Fibroblast of peridontal ligament (primary cell): Measurements from ENCODE around the gene PAK5.

Experiments used
- DNase-seq: peaks from one replicate; pipeline ENCODE4 v3.0.0-alpha.2; 2010; ENCODE audit errors: extremely low read depth

Gene PAK5

GRCh38 chr20:9576695-9577094 lies 262.2 kb downstream of the PAK5 start:
- DNase-seq, result no peak

DNA sequence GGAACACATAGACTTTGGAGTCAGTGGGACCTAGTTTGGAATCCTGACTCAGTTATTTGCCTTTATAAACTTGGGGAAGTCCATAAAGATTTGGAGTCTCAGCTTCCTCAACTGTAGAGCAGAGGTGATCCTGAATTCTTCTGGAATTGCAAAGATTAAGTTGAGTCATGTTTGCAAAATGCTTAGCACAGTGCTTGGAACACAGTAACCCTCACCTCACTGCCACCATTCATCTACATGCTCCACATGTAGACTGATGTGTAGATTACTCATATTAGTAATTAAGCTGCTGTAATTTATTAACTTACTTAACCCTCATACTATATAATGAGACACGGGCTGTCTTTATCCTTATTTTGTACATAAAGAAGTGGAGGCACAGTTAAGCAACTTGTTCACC lies 263.0 kb downstream of the PAK5 start:
- DNase-seq, result no peak

- DNase-seq, result no peak
These were observed 264.1 kb downstream of the PAK5 start for GRCh38 chr20:9574776-9575175.

DNA sequence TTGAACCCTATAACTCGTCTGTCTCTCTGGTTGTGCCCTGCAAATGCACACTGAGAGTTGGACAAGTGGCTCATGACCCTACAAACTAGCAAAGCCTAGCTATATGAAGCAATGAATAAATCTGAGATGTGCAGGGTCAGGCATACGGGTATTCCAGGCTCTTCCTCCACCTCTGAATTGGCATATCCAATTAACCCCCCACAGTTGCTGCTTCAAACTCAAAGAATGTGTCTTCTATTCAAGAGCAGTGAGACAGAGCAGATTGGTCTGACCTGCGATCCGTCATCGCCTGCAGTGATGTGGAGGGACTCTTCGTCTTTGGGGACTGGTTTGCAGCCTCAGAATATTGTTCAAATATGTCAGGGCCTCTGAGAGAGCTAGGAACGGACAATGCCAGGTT lies 264.7 kb downstream of the PAK5 start:
- no peak for DNase-seq

DNA sequence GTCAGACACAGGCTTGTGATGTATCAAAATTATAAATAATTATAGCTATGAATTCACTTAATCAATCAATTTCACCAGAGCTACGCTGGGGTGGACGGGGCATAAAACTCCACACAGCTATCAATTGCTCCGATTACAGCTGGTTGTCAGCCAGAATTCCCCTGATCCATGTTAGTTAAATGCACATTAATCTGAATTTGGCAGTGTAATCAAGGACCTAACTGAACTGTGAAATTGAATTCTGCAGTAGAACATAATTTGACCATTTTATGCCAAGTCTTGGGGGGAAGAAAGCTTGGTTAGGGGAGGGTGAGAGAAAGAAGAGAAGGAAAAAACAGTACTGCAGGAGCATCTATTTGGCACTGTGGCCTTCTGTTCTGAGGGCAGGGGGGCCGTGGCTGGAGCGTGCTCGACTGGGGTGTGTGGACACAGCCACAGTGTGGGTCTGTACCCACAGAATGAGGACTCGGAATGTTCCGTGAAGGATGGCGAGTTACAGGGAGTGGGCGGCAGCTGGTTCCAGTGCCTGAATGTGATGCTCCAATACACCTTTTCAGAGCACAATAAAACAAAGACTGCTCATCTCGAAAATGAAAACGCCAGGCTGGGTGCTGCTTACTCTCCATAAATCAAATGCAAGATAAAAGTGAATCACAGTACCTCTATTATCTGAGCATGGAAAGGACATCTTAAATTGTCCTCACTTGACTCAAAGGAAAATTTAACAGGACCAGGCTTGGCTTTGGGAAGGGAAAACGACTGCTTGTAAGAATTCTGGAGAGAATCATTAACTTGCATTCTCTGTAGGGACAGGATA lies 265.3 kb downstream of the PAK5 start:
- no peak for DNase-seq

DNA sequence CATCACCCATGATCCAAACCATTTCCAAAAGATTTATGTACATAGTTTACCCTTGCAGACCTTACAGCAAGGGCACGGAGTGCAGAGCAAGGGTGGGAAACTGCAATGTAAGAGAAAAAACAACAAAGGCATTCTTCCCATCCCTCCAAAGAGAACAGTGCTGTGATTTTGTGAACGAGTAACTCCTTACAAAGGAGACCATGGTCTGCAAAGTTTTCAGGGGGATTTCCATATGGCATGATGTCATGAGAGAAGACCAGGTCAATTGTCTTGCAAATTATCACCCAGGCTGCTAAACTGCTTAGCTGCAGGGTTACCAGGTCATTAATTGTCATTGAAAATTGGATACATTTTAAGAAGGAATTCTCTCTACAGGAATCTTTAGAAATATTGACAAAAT lies 266.2 kb downstream of the PAK5 start:
- no peak for DNase-seq

DNA sequence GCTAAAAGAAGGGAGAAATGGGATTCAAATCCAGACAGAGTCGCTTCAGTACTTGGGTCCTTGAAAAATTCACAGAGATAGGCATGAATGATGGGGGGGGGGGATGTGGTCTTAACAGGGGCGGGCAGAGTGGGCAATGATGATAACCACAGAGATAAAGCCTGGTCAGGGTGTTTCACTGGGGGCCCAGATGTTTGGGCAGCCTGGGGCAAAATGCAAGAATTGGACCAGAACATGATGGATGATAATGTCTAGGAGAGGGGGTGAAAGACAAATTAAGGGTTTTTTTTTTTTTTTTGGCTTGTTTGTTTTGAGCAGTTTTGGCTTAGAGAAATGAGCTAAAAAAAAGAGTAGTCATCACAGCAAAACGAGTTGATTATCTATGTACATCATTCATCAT lies 267.1 kb downstream of the PAK5 start:
- no peak for DNase-seq

GRCh38 chr20:9570612-9571011 lies 268.3 kb downstream of the PAK5 start:
- DNase-seq, result no peak

GRCh38 chr20:9566977-9567376 lies 271.9 kb downstream of the PAK5 start:
- no peak for DNase-seq

DNA sequence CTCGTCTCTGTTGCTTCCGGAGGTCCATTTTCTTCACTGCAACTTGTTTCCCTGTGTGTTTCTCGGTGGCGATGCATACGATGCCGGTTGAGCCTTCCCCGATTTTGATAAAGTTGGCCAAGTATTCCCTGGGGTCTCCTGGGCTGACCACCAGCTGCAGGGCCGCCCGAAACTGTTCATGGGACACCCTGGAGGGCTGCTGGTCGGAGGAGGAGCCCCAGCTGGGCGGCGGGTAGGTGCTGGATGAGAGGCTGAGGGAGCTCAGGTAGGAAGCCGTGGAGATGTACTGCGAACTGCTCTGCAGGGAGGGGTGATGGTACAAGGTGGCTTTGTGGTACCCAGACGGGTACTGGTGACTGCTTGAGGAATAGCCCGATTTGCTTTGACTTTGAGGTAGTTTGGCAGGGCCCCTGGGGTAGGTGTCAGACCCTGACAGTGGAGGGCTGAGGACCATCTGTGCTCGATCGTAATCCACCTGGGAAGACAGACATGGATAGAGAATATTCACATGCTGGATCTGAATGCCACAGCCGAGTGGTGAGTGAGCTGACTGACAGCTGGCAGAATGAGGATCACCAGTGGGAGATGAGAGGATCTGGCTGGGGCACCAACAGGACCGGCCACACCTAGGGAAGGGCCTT lies 272.8 kb downstream of the PAK5 start:
- DNase-seq, result no peak

- no peak for DNase-seq
These were observed 281.5 kb downstream of the PAK5 start for GRCh38 chr20:9557411-9557810.

DNA sequence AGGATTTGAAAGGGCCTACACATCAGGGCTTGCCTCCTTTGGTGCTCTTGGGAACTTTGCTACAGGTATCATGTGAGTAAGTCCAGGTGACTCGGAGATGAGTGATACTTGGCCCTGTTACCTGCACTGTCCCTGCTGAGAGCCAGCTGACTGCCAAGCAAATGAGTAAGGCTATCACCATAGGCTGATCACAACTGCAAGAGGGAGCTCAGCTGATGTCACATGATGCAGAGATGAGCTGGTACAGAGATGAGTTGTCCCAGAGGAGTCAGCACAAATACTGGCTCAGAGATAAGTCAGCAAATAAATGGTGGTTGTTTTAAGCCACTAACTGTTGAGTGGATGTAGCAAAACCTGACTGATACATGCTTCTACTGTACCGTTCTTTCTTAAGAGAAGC lies 283.1 kb downstream of the PAK5 start:
- DNase-seq, result no peak

- DNase-seq, result no peak
These were observed 286.9 kb downstream of the PAK5 start for GRCh38 chr20:9551808-9552550.

DNA sequence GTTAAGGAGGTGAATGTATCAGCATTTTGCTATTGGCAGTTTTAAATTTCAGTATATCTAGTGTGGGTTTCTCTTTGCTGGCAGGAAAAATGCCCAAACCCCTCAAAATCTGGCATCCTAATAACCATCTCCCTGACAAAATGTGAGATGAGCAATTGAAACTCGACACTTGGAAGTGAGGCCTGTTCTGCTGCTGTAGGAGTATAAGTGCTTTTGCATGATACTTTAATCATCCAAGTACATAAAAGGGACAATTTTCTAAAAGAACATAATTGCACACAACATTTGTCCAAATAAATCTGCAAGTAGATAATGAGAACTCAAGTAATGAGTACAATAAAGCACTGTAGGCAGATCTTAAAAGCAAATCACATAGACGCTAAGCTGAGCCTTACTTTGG lies 288.0 kb downstream of the PAK5 start:
- no peak for DNase-seq

- DNase-seq, result no peak
These were observed 288.6 kb downstream of the PAK5 start for GRCh38 chr20:9550283-9550682.

DNA sequence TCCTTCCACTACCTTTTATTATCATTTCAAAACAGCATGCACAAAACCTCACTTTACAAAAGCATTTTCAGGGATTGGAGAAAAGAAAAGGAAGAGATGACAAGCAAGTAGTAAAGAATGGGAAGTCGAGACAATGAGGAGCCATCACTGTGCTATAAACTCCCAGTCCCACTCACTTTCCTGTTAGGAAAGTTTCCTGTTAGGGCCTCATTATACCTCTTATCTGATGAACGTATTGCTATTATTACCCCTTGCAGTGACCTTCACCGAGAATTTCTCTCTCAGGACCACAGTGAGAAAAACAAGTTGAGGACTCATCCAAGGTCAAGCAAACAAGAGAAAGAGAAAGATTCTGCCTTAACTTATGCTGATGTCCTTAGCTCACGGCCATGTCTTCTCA lies 295.7 kb downstream of the PAK5 start:
- DNase-seq, result no peak

GRCh38 chr20:9535449-9535848 lies 303.4 kb downstream of the PAK5 start:
- DNase-seq, result no peak

GRCh38 chr20:9534025-9534424 lies 304.9 kb downstream of the PAK5 start:
- no peak for DNase-seq

DNA sequence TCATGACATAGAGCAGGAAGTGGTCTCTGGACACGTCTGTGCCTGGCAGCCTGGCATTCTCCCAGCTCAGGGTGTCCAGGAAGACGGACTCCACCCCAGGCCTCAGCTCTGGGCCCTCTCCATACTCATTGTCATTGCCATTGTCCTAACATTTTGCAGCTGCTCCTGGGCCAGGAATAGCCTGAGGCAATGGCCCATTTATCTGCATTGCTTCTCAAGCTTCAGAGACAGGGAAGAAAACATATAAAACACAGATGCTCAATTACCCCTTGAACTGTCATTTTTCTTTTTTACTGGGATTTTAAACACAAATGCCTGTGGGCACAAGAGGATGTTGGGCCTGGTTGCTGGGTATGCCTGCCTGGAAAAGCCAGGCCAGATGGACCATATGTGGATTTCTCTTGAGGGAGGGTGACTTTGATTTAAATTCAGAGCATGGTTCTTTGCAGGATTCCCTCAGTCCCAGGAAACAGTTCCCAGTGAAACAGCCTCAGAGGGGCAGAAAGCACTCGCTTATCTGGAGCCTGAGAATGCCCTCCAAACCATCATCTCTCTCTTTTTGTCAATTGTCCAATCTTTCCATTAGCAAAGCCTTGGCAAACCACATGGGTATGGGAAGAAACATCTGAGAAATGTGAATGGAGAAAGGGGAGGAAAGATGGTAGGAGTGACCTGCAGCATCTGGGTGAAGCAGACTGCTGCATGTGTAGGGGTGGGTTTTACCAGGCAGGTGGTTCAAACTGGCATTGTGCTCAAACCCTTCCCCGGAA lies 306.6 kb downstream of the PAK5 start:
- no peak for DNase-seq

DNA sequence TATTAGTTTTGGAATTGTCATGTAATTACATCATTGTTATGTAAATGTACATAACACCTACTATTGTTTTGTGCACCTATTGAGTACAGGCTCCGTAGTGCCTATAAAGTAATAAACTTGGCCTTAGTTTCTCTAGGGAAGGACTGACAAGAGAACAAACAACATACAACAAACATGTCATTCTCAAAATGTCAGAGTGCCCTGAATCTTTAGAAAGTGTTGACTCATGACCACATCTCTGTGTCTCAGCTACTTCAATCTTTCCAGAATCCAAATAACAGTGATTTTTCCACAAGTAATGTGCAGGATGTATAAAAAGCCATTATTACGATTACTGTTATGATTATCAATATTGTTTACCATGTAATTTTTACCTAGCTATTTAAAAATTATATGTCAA lies 307.3 kb downstream of the PAK5 start:
- DNase-seq, result peak; percentile 5

GRCh38 chr20:9523636-9524035 lies 315.2 kb downstream of the PAK5 start:
- DNase-seq, result no peak

DNA sequence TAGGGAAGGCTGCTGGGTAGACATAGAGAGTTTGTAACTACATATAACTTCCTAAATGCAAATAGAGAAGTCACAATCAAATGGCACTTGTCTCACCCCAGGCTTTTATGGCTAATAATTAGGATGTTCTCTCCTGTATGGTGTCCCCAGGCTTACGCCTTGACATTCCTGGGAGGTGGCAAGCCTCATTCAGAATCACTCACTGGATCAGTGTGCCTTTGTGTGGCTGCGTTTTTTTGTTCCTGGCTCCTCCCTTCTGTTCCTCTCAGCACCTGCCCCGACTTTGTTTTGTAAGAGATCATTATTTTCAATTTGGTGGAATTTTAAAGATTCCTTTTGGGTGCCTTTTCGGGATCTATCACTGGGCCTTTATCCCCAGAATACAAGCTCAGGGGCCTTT lies 318.8 kb downstream of the PAK5 start:
- DNase-seq, result no peak
